ENCODE data around the gene APOBEC3B. TPM values are rescaled to one million over a fixed set of nuclear protein-coding genes. Genes with fewer than 3 reads are reported as not detected.
A peak's percentile ranks its signal among the peaks of the same experiment; 100 is the strongest.

The APOBEC3B gene
- total and polyA plus RNA-seq, 2 of the 8 experiments (the other 6 are each of a cell fraction or from before 2014, with no cell fraction given) = 14.2 to 74.9 TPM

- Histone ChIP-seq H4K91ac (replicated peaks; ENCODE audit: insufficient read length, low read length) (no peak overlapping the region), H3K79me1 (ENCODE audit: low read depth, low read length) (no peaks in the 10 kb centered on the region), H3K4ac (replicated peaks; ENCODE audit: insufficient read length, low read depth, low read length) (no peak overlapping the region), H3K27ac (ENCODE audit: low read depth, low read length) (no peak overlapping the region), H3K4me1 (replicated peaks in 1 of 4; ENCODE audit: control insufficient read depth in 3 of 4, insufficient read depth in 4 of 4, low read length in 3 of 4) (peaks cover 0 to 2% (median 0%) of the 10 kb centered on the region in 4 experiments; a peak in 4 of 7 replicates), H2BK120ac (replicated peaks; ENCODE audit: low read depth, low read length) (no peak overlapping the region), H2AK5ac (ENCODE audit: low read depth, low read length) (no peak overlapping the region), H2BK5ac (ENCODE audit: low read depth, low read length) (no peak overlapping the region), H2BK12ac (ENCODE audit: low read depth, low read length) (no peak overlapping the region), H3K23ac (ENCODE audit: insufficient read length) (no peak overlapping the region), H2AFZ (ENCODE audit: low read length) (peak overlapping the region; percentile 43; the same call in 1 of the 2 replicates), H4K20me1 (replicated peaks in 1 of 2; ENCODE audit: control insufficient read depth in 1 of 2, insufficient read depth in 2 of 2, low read length in 2 of 2) (peaks cover 0 to under 1% of the 10 kb centered on the region in 2 experiments), H3K4me3 (ENCODE audit: extremely low read depth in 1 of 4, insufficient read depth in 2 of 4, low read depth in 3 of 4, low read length in 4 of 4) (no peak overlapping the region), H3K4me2 (ENCODE audit: insufficient read depth in 1 of 2, low read depth in 2 of 2, low read length in 2 of 2) (no peak overlapping the region), H2BK20ac (ENCODE audit: low read length) (no peak overlapping the region), H3K23me2 (ENCODE audit: low read depth, low read length) (no peaks in the 10 kb centered on the region), H3K27me3 (replicated peaks in 1 of 4; ENCODE audit: control insufficient read depth in 3 of 4, extremely low read depth in 1 of 4, insufficient read depth in 3 of 4, low read length in 3 of 4) (peaks cover 0 to 3% (median 0%) of the 10 kb centered on the region in 4 experiments; a peak in 2 of 7 replicates), H3K36me3 (ENCODE audit: control insufficient read depth in 2 of 4, insufficient read depth in 4 of 4, low read length in 3 of 4) (no peaks in the 10 kb centered on the region), H3K14ac (ENCODE audit: insufficient read length) (no peak overlapping the region), H3K79me2 (ENCODE audit: control insufficient read depth in 1 of 2, insufficient read depth in 2 of 2, low read length in 2 of 2) (no peaks in the 10 kb centered on the region), H4K8ac (ENCODE audit: extremely low read depth, insufficient read depth, low read length) (no peak overlapping the region), H3K18ac (ENCODE audit: extremely low read depth, low read length) (no peak overlapping the region), H3K56ac (replicated peaks; ENCODE audit: insufficient read length, low read depth, low read length) (no peak overlapping the region), H3K9me3 (ENCODE audit: insufficient read depth in 2 of 2, low read depth in 1 of 2, low read length in 1 of 2) (no peaks in the 10 kb centered on the region), H3K9ac (replicated peaks in 1 of 4; ENCODE audit: extremely low read depth in 1 of 4, low read depth in 3 of 4, low read length in 3 of 4) (no peak overlapping the region), H2BK15ac (ENCODE audit: low read length) (no peak overlapping the region), H4K5ac (ENCODE audit: insufficient read length, low read depth, low read length) (no peak overlapping the region)
- DNase-seq (ENCODE audit: low read depth in 1 of 2, low spot score in 2 of 2) (no peak), FAIRE-seq (no peak)
- CTCF ChIA-PET (ENCODE audit: partially characterized antibody) = interaction anchor here (1.1 to 2.2 kb wide), 8 partner anchors 9 to 192 kb away, joined by 3 to 13 read pairs (median 4); no protein-coding TSS in a partner anchor
- WGBS, 2 experiments (ENCODE audit: extremely low coverage in 1 of 2, insufficient coverage in 1 of 2, insufficient read length in 1 of 2, insufficient replicate concordance in 2 of 2, low coverage in 1 of 2, low lambda C conversion rate in 2 of 2, missing lambda C conversion rate in 1 of 2) = 94% methylated on average over 5 of the region's 5 CpGs; no CpG with 5 or more reads in 1 of the 2 experiments
- POLR2A ChIA-PET (ENCODE audit: partially characterized antibody) = interaction anchor here (2.1 kb wide), 1 partner anchor 10 kb away, joined by 6 read pairs; no protein-coding TSS in a partner anchor
- TF ChIP-seq SP1 (IDR thresholded peaks at IDR 0.05; ENCODE audit: low read depth, low read length) (no peak), SRF (IDR thresholded peaks at IDR 0.05; ENCODE audit: low read depth, low read length) (no peak), CTBP2 (IDR thresholded peaks at IDR 0.05; ENCODE audit: borderline replicate concordance, insufficient read depth, insufficient read length, low read length) (no peak), USF2 (IDR thresholded peaks at IDR 0.05; ENCODE audit: low read length) (no peak), POLR2A (IDR thresholded peaks at IDR 0.05; ENCODE audit: control extremely low read depth in 1 of 2, low read depth in 2 of 2, low read length in 2 of 2) (no peak), GABPA (IDR thresholded peaks at IDR 0.05; ENCODE audit: borderline replicate concordance, insufficient read depth, low read length) (no peak)
Measured at GRCh38 chr22:38942702-38943101, 39.4 kb upstream of the APOBEC3B start.
